ENCODE measurements around the gene NOP53.
A peak's percentile ranks its signal among the peaks of the same experiment; 100 is the strongest.
"Not testable (repeated sequence)": the region's sequence is repeated elsewhere in the genome, so short reads cannot be mapped to it uniquely, and the experiment has no call there.

The NOP53 gene

DNA sequence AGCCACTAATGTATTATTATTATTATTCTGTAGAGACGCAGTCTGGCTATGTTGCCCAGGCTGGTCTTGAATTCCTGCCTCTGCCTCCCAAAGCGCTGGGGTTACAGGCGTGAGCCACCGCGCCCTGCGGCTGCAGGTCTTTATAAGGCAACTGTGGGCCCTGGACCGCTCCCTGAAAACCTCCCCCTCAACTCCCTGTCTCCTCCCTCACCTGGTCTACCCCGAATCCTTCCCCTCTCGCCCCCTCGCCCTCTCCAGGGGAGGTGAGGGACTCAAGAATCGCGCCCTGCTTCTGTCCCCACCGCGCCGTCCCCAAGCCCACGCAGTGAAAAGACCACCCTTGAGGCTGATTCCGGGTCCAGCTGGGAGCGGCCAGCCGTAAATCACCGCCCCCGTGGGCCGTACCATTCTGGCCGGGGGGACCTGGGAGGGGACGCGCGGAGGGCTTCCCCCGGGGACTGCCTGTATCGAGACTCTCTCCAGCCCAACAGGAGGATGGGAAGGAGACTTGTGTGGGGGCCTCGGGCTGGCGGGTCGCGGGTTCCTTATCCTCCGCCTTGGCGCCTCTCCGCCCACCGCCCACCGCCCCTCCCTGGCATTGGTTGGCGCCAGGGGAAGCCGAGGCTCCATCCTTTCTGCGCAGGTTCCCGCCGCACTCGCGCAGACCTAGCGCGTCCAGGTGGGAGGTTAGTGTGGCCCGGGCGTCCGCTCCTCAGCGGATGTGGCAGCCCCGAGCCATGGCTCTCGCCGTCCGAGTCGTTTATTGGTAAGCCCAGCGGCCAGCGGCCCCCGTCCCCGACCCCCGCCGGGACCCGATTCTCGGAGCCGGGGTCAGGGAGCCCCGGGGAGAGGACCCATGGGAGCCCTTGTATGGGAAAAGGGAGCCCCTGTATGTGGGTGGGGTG, 33.0 kb downstream of the NOP53 start, which contains the start of gene SELENOW:
Gene SELENOW, plus strand, starts transcription at position 655 of the 905 bp plus-strand sequence. Its CDS starts 83 bp downstream, at position 738.
- peak; percentile 67 for DNase-seq

DNA sequence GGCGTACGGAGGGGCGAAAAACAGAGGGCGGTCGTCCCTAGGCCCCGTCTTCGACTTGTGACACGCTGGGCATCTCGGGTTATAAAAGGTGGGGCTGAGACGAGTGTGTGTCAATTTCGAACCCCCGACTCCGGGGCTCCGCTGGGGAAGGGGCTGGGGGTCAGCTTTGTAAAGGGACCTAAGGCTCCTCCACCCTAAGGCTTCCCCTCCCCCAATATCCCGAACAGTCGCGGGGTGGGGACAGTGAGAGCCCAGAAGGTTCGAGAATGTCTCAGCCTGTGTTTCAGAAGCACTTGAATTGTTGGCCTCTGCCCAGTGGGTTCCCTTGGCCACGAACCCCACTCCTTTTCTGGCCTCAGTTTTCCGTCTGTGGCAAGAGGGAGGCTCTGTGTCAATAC, 33.6 kb downstream of the NOP53 start:
- DNase-seq = no peak

DNA sequence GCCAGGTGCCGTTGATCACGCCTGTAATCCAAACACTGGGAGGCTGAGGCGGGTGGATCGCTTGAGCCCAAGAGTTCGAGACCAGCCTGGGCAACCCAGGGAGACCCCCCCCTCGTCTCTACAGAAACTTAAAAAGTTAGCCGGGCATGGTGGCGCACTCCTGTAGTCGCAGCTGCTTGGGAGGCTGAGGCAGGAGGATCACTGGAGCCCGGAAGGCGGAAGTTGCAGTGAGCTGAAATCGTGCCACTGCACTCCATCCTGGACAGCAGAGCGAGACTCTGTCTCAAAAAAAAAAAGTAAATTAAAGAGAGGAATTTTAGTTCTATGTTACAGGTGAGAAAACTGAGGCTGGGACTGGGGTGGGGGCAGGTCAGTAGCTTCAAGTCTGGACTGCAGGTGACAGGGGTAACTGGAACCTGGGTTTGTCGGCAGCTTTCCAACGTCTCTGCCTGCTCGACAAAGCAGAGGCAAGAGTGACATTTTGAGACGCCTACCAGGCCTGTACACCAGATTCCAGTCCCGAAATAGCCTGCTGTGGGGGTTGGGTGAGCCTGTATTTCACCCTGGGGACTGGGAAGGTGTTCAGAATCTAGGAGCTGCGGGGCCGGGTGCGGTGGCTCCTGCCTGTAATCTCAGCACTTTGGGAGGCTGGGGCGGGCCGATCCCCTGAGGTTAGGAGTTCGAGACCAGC, 34.3 kb downstream of the NOP53 start:
- DNase-seq = no peak

DNA sequence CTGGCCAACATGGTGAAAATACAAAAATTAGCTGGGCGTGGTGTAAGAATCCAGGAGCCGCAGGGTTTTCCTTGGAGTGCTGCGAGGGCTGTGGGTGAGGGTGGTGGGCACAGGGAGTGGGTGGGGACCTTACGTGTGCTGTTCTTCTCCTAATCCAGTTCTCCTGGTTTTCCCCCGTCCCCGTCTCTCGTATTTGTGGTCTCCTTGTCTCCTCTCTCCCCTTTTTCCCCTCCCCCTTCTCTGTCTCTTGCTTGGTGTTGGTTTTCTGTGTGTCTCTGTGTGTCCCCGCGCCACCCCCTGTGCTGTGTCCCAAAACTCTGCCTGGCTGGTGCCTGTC, 34.8 kb downstream of the NOP53 start:
- no peak for DNase-seq

DNA sequence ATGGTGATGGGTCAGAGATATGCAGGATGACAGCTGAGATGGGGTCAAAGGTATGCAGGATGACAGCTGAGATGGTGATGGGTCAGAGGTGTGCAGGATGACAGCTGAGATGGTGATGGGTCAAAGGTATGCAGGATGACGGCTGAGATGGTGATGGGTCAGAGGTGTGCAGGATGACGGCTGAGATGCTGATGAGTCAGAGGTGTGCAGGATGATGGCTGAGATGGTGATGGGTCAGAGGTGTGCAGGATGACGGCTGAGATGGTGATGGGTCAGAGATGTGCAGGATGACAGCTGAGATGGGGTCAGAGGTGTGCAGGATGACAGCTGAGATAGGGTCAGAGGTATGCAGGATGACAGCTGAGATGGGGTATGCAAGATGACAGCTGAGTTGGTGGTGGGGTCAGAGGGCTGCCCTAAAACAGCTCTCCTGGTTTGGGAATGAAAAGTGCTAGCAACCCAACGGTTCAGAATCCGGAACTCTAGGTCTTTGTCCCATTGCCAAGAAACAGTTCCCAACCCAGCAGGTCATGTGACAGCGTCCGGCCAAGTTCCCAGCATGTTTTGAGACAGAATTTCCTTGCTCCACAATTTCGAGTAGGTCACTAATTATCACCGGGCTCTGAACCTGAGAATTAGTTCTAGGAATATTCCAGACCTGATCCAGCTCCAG, 36.4 kb downstream of the NOP53 start:
- no peak for DNase-seq

DNA sequence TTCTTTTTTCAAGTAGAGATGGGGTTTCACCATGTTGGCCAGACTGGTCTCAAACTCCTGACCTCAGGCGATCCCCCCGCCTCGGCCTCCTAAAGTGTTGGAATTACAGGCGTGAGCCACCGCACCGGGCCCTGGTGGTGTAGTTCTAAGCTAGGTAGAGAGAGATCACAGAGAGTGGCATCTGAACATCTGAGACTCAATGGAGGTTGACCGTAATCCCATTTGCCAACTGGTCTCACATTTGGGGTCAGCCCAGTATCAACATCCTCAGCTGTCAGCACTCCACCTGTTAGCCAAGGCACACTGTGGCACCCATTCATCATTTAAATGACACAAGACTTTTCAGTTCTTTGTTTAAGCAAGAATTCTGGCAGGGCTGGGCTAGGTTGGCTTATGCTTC, 41.2 kb downstream of the NOP53 start:
- DNase-seq = no peak

DNA sequence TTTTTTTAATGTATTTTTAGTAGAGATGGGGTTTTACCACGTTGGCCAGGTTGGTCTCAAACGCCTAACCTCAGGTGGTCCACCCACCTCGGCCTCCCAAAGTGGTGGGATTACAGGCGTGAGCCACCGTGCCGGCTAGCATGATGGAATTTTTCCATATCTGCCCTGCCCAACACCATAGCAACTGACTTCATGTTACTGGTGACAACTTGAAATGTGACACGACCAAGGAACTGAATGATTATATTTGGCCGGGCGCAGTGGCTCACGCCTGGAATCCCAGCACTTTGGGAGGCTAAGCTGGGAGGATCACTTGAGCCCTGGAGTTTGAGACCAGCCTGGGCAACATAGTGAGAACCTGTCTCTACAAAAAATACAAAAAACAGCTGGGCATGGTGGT, 42.0 kb downstream of the NOP53 start:
- not testable (repeated sequence) for DNase-seq

DNA sequence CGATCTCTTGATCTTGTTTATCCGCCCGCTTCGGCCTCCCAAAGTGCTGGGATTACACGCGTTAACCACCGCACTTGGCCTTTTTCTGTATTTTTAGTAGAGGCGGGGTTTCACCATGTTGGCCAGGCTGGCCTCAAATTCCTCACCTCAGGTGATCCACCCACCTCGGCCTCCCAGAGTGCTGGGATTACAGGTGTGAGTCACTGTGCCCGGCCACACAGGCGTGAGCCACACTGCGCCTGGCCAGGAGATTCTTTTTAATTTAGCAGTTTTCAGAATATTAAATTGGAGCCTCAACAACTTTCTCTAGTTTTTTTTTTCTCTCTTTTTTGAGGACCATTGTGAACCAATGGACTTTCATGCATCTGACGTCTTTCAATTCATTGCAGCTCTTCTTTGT, 44.5 kb downstream of the NOP53 start:
- not testable (repeated sequence) for DNase-seq

DNA sequence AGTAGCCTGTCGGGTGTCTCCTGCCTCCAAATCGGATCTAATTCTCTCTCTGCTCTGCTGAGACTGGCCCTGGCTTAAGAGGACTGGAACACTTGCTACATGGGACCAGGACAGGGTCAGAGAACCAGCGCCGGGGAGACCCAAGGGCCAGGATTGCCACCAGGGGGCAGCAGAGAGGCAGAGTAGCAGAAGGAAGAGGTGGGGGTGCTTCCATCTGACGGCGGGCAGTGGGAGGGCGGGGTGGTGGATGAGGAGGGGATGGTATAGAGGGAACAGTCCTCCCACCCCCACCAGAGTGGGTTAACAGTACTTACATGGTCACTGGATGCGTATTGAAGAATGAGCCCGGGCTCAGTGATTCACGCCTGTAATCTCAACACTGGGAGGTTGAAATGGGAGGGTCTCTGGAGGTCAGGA, 45.1 kb downstream of the NOP53 start:
- peak; percentile 62 for DNase-seq

DNA sequence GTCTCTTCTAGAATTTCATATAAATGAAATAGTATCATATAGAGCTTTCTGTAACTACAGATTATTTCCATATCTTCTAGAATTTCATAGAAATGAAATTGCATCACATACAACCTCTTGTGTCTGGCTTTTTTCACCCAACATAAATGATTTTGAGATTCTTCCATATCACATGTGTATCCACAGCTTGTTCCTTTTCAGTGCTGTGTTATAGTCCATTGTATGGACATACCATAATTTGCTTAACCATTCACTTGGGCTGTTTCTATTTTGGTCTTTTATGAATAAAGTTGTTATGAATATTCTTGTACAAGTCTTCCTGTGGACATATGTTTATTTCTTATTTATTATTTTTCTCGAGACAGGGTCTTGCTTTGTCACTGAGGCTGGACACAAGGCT, 47.3 kb downstream of the NOP53 start:
- DNase-seq = no peak

DNA sequence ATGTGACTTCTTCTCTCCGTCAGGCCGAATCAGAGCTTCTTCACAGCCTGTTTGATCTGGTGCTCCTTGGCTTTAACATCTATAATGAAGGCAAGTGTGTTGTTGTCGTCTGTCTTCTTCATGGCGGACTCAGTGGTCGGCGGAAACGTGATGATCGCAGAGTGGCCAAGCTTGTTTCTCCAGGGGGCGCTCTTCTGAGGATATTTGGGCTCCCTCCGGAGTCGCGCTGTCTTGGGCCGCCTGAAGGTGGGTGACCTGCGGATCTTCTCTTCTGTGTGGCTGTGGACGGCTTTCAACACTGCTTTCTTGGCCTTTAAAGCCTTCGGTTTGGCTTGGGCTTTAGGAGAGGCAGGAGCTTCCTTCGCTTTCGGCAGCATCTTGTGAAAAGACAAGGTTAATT, 49.2 kb downstream of the NOP53 start:
- no peak for DNase-seq

DNA sequence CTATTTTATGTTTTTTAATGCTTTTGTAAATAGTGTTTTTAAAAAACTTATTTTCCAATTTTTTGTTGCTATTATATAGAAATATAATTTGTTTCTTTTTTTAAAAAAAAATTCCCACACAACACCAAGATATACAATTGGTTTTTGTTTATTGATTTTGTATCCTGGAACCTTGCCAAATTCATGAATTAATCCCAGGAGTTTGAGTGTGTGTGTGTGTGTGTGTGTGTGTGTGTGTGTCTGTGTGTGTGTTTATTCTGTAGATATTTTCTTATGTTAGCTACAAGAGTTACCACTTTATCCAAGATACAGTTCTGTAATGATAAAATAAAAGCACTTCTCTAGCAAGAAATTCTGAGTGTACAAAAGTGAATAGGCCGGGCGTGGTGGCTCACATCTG, 51.4 kb downstream of the NOP53 start:
- DNase-seq = no peak

DNA sequence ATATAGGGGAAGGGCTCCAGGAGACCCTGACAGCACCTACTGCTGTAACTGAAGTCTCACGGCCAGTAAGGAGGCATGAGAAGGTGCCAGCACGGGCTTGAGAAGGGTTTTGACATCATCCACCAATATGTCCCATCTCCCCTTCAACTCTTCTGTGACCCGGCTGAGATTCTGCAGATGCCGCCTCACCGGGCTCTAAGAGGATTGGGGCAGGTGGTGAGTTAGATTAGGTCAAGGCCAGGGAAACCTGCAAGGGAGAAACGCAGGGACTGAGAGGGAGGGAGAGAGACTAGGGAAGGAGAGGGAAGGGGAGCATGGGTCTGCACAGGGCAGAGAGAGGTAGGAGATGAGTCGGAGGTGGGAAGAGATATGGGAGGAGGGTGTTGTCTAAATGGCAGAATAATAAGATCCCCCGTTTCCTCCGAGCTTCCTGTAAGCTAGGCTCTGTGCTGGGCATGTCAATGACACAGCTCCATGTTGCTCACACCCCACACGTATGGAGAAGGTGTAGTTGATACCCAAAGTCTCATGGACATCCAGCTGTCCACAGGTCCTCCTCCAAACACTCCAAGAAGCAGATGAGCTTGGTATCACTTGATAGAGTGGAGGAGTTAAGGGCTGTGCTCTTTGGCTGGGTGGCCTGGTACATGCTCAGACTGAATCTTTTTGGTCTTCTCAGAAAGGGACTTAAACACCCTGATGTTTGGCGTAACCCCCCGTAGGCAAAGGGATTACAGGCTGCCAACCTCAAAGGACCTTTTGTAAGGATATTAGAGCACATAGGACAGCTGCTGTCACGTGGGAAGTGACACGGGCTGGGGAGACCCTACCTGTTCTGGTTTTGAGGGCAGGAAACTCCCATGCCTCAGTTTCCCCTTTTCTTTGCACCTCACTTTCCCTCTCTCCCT, 52.9 kb downstream of the NOP53 start:
- DNase-seq = no peak

DNA sequence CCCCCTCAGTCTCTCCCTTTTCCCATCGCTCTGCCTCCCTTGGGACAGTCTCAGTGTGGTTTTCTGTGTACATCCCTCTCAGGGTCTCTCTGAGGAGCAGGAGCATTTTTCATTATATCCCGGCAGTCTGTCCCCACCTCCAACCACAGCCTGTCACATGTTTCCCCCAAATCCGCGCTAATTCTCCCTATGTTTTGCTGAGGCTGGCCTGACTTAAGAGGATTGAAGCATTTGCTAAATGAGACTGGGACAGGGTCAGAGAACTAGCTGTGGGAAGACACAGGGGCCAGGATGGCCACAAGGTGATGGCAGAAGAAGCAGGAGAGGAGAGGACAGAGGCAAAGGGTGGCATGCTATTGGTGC, 53.5 kb downstream of the NOP53 start:
- no peak for DNase-seq

DNA sequence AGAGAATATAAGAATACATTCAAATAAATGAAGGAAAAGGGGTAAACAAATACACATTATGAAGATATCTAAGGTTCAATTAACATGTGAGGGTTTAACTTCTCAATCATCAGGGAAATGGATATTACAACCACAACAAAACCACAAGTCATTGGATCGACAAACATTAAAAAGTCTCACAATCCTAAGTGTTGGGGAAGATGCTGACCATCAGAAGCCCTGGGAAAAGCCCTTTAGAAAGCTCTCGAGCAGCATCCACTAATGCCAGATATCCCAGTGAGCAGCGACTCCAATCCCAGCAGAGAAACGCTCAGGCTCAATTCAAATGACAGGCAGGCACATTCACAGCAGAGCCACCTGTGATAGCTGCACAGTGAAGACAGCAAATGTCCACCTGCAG, 55.9 kb downstream of the NOP53 start:
- no peak for DNase-seq

DNA sequence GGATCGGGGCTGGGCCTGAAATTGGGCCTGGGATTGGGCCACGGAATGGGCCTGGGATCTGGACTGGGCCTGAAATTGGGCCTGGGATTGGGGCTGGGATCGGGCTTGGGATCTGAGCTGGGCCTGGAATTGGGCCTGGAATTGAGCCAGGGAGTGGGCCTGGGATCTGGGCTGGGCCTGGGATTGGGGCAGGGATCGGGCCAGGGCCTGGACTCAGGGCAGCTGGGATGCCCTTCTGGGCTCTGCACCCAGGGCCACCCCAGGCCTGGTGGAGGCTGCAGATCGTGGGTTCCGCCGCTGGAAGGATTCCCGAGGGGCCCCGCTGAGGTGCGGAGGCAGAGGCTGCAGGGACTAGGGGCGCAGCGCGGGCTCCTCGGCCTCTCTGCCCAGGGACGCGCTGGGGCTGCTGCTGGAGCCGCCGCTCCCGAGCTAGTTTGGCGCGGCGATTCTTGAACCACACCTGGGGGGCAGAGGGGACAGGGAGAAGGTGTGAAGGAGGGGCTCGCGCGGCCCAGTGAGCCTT, 57.2 kb downstream of the NOP53 start:
- no peak for DNase-seq

DNA sequence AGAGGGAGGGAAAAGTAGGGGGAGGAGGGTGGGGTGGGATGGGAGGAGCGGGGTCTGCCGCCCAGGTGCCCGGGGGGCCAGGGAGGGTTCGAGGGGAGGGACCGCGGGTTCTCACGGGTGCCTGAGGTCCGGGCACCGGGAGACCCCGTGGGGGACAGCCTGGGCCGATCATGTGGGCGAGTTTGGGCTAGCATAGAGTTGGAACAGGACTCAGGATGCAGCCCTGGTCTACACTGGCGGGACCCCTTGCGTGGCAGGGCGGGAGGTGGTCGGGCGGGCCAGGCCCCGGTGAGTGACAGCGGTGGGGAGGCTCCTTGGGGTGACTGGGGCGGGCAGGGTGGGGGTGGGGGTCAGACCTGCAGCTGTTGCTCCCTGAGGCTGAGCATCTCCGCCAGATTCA, 57.8 kb downstream of the NOP53 start:
- not testable (repeated sequence) for DNase-seq

DNA sequence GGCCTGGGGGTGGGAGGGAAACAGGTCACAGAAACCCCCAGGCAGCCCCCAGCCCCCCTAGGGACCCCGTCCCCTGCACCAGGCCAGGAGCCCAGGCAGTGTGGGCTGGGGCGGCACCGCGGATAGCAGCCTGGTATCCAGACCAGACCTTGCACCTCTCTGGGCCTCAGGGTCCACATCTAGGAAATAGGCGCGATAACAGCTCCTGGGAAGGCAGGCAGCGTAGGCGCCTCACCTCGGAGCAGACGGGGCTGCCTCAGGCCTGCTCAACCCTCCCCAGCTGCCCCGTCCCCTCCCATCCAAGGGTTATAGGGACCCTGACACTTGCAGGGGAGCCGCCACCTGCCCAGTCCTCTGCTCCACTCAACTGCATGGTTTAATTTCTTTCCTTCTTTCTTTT, 58.3 kb downstream of the NOP53 start:
- DNase-seq = not testable (repeated sequence)

DNA sequence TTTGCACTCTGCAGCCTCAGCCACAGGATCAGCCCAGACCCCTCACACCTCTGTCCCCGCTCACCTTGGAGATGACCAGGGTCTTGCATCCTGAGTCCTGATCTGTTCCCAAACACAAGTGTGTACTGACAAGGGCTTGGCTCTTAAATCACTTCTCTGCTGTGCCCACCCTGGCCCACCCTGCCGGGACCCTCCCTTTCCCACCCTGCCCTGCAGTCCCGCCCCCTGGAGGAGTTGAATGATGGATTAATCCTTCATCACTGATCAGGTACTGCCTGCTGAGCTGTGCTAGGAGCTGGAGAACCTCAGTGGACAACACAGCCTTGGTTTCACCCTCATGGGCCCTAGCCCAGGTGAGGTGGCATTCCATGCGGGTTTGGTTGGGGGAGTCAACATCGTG, 59.1 kb downstream of the NOP53 start, which contains the start of gene TPRX1:
Gene TPRX1, minus strand, starts transcription at position 101 of the 400 bp plus-strand sequence. Its CDS starts 12 bp downstream, at position 89.
- not testable (repeated sequence) for DNase-seq

DNA sequence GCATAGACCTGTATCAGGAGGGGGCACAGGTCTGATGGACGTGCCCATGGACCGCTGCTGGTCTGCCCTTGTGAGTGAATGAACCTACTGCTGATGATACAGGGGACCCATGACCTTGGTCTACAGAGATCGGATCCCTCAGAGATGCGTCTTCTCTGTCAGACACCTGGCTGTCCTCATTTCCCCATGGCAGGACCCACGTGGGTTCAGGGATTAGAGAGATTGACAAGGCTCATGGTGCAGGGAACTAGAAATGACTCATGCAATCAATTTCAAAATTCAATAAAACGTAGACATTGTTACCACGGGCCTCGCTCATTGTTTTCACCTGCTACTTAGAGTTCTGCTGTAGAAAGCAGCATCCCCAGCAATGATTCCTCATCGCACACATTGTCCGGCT, 60.0 kb downstream of the NOP53 start:
- no peak for DNase-seq

DNA sequence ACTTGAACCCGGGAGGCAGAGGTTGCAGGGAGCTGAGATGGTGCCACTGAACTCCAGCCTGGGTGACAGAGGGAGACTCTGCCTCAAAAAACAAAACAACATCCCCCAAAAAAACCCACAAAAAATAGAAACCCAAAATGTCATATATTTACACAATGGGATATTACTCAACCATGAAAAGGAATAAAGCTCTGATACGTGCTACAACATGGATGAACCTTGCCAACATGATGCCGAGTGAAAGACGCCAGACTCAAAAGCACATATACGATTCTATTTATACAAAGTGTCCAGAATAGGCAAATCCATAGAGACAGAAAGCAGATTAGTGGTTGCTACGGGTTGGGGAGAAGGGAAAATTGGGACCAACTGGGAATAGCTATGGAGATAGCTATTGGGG, 61.1 kb downstream of the NOP53 start:
- no peak for DNase-seq
